Cardiac muscle cell (in vitro differentiated cells and primary cell): ENCODE data around the gene DLG1. TPM values are rescaled to one million over a fixed set of nuclear protein-coding genes. Genes with fewer than 3 reads are reported as not detected.

Experiments
- DNase-seq, 2 donors: peaks; one replicate each; pipeline versions ENCODE4 v3.0.0 to v3.0.0-alpha.2; 2010 to 2017; ENCODE audit warnings: low read depth in 1 of 2, low spot score in 1 of 2
- H3K27ac ChIP-seq: fragments of 200-600 bp; sonication (generic); 2 replicates; pipeline ENCODE4 v1.5.1; 2016
- H3K27me3 ChIP-seq: fragments of 200-600 bp; sonication (generic); 2 replicates; pipeline ENCODE4 v1.6.0; 2016; ENCODE audit warnings: control low read depth
- H3K36me3 ChIP-seq: fragments of 200-600 bp; sonication (generic); 2 replicates; pipeline ENCODE4 v1.5.1; 2016; ENCODE audit warnings: control low read depth
- H3K4me1 ChIP-seq: fragments of 200-600 bp; sonication (generic); 2 replicates; pipeline ENCODE4 v1.8.1; 2017; ENCODE audit warnings: low read depth, mild to moderate bottlenecking, mixed run types
- H3K4me3 ChIP-seq: fragments of 200-600 bp; sonication (generic); 2 replicates; pipeline ENCODE4 v1.5.1; 2016; ENCODE audit warnings: mild to moderate bottlenecking
- H3K9me3 ChIP-seq: fragments of 200-600 bp; sonication (generic); 2 replicates; pipeline ENCODE4 v1.5.1; 2017; ENCODE audit warnings: low read depth, mild to moderate bottlenecking, control low read depth
- CTCF ChIP-seq: IDR thresholded peaks from 2 replicates; pipeline ENCODE4 v1.5.1; 2012; ENCODE audit warnings: low read depth, mild to moderate bottlenecking, low read length
- polyA plus RNA-seq: library from polyadenylated mRNA; unstranded; fragments of >200 nt; fragmentation: Nextera tagmentation; extraction: Ambion mirVana; gene quantifications from 2 replicates; pipeline ENCODE4 v1.2.1, GENCODE V29; 2016
- total RNA-seq: library from RNA; depleted of rRNA; stranded (reverse); fragments of >200 nt; gene quantifications from 2 replicates; pipeline ENCODE4 v1.2.3, GENCODE V29; 2016

The DLG1 gene
- total and polyA plus RNA-seq, 2 experiments from 2014 or later: 42.8 to 61.4 TPM

GRCh38 chr3:197257711-197258110, 40.7 kb downstream of the DLG1 start:
- H3K4me3 ChIP-seq: no peak overlapping the region
- H3K9me3 ChIP-seq: no peaks in the 10 kb centered on the region
- H3K36me3 ChIP-seq: no peaks in the 10 kb centered on the region
- H3K27me3 ChIP-seq: no peaks in the 10 kb centered on the region
- DNase-seq: no peak
- H3K4me1 ChIP-seq: peaks cover 18% of the 10 kb centered on the region
- TF ChIP-seq CTCF: no peak
- H3K27ac ChIP-seq: no peak overlapping the region

- no peaks in the 10 kb centered on the region for H3K36me3 ChIP-seq
- H3K27ac ChIP-seq: no peak overlapping the region
- DNase-seq: peak; percentile 56 to 66
- no peaks in the 10 kb centered on the region for H3K9me3 ChIP-seq
- H3K4me1 ChIP-seq: peaks cover 18% of the 10 kb centered on the region
- TF ChIP-seq CTCF: peak; percentile 68
- H3K27me3 ChIP-seq: no peaks in the 10 kb centered on the region
- H3K4me3 ChIP-seq: no peak overlapping the region
Measured at GRCh38 chr3:197256836-197257444, 41.5 kb downstream of the DLG1 start.

DNA sequence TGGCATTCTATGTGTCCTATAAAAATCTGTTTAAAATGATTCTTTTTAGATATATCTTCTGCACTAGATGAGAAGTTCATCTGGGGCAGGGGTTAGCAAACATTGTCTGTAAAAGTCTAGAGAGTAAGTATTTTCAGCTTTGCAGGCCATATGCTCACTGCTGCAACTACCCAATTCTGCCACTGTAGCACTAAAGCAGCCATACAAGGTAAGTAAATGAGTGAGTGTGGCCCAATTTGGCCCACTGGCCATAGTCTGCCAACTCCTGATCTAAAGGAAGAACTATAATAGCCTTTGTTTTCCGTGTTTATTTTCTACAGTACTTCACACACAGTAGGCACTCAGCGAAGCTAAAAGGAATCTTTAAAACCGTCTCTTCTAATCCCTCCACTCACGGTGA, 42.3 kb downstream of the DLG1 start:
- Histone ChIP-seq H3K36me3 (no peaks in the 10 kb centered on the region), H3K27ac (no peak overlapping the region), H3K27me3 (no peaks in the 10 kb centered on the region), H3K4me3 (no peak overlapping the region), H3K4me1 (peaks cover 18% of the 10 kb centered on the region), H3K9me3 (no peaks in the 10 kb centered on the region)
- DNase-seq: no peak
- TF ChIP-seq CTCF: no peak

DNA sequence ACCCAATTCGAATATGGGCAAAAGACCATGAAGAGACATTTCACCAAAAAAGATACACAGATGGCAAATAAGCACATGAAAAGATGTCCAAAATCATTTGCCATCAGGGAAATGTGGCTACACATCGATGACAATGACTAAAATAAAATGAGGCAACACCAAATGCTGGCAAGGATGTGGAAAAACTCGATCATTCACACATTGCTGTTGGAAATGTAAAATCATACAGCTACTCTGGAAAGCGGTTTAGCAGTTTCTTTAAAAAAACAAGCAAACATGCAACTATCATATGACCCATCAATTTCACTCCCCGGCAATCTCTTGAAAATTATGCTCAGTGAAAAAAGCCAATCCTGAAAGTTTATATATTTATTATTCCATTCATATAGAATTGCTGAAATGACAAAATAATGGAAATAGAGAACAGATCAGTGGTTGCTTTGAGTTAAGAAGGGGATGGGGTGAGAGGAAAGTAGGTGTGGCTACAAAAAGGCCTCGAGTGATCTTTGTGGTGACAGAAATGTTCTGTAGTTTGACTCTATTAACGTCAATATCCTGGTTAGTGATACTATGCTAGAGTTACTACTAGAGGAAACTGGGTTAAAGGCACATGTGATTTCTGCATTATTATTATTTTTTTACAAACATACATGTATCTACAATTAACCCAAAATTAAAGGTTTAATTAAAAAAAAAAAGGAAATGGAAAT, 45.0 kb downstream of the DLG1 start:
- H3K27ac ChIP-seq: no peak overlapping the region
- no peak for DNase-seq

DNA sequence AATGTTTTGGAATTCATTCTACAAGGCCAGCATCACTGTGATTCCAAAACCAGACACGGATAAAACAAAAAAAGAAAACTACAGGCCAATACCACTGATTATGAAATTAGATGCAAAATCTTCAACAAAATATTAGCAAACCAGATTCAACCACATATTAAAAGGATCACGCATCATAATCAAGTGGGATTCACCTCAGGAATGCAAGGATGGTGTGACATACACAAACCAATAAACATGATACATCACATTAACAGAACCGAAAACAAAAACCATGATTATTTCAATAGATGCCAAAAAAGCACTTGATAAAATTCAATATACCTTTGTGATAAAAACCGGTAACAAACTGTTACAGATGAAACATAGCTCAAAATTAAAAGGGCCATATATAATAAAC, 48.9 kb downstream of the DLG1 start:
- TF ChIP-seq CTCF: no peak
- Histone ChIP-seq H3K27ac (no peak overlapping the region), H3K4me3 (no peak overlapping the region), H3K27me3 (no peaks in the 10 kb centered on the region), H3K36me3 (no peaks in the 10 kb centered on the region), H3K4me1 (peaks cover 4% of the 10 kb centered on the region), H3K9me3 (no peaks in the 10 kb centered on the region)
- no peak for DNase-seq

More for the DNA sequence above, 45.0 kb downstream of the DLG1 start:
- H3K9me3 ChIP-seq: no peaks in the 10 kb centered on the region
- no peaks in the 10 kb centered on the region for H3K36me3 ChIP-seq
- no peak for TF ChIP-seq CTCF
- H3K4me3 ChIP-seq: no peak overlapping the region
- H3K27me3 ChIP-seq: no peaks in the 10 kb centered on the region
- peaks cover 4% of the 10 kb centered on the region for H3K4me1 ChIP-seq
